Breast epithelium (tissue), 4 donors: ENCODE measurements around the gene GALNT2. TPM values are rescaled to one million over a fixed set of nuclear protein-coding genes. Genes with fewer than 3 reads are reported as not detected.

Experiments
- DNase-seq, 2 donors: peaks; one replicate each; pipeline ENCODE4 v3.0.0-alpha.2; 2019; ENCODE audit warnings: low spot score in 2 of 2
- H3K27ac ChIP-seq, 2 donors: fragments of 200-600 bp; sonication (generic) in 1 of 2; one replicate each; pipeline ENCODE4 v1.5.1; 2016 to 2019; ENCODE audit warnings: mild to moderate bottlenecking in 1 of 2
- H3K27me3 ChIP-seq, 2 donors: fragments of 200-600 bp; sonication (generic) in 1 of 2; one replicate each; pipeline versions ENCODE4 v1.5.1 to v1.6.0; 2017 to 2019; ENCODE audit warnings: control low read depth in 1 of 2, mild to moderate bottlenecking in 1 of 2
- H3K36me3 ChIP-seq: fragments of 200-600 bp; one replicate; pipeline ENCODE4 v1.5.1; 2019
- H3K4me1 ChIP-seq, 2 donors: fragments of 200-600 bp; sonication (generic); one replicate each; pipeline ENCODE4 v1.5.1; 2016 to 2019; ENCODE audit warnings: control low read depth in 1 of 2
- H3K4me3 ChIP-seq, 3 donors: fragments of 200-600 bp; sonication (generic); 1 replicate in 2 of 3; 2 replicates in 1 of 3; pipeline ENCODE4 v1.5.1; 2016 to 2019; ENCODE audit warnings: mild to moderate bottlenecking in 3 of 3, moderate library complexity in 2 of 3
- H3K9me3 ChIP-seq, 2 donors: fragments of 200-600 bp; sonication (generic) in 1 of 2; one replicate each; pipeline ENCODE4 v1.5.1; 2016 to 2019; ENCODE audit warnings: control low read depth in 1 of 2
- POLR2A ChIP-seq: fragments of 450-650 bp; IDR thresholded peaks from one replicate; pipeline ENCODE4 v1.6.1; 2016; ENCODE audit warnings: antibody characterized with exemption, mild to moderate bottlenecking, moderate library complexity
- POLR2AphosphoS5 ChIP-seq, 3 donors: sonication (generic); formaldehyde crosslinking; IDR thresholded peaks; one replicate each; pipeline ENCODE4 v1.6.1; 2017; ENCODE audit warnings: antibody characterized with exemption in 3 of 3
- intact Hi-C: fragments of 100-400 bp; cut with DNase I; formaldehyde crosslinking; loops from one replicate; pipeline ENCODE4 v1.15.1; 2023; ENCODE audit warnings: low total_unique reads
- total RNA-seq, 3 donors: library from RNA; depleted of rRNA; stranded (reverse); fragments of >200 nt; gene quantifications; one replicate each; pipeline ENCODE4 v1.1.0, GENCODE V29; 2016
- TF ChIP-seq, protein P1 (sequence below), 3 donors: fragments of 450-650 bp; IDR thresholded peaks; one replicate each; pipeline ENCODE4 v1.5.1; 2016 to 2017; ENCODE audit warnings: antibody characterized with exemption in 3 of 3, mild to moderate bottlenecking in 3 of 3, moderate library complexity in 3 of 3

The GALNT2 gene
- total RNA-seq, 3 donors from 2014 or later: 27.4 to 53.0 (median 42.6) TPM

DNA sequence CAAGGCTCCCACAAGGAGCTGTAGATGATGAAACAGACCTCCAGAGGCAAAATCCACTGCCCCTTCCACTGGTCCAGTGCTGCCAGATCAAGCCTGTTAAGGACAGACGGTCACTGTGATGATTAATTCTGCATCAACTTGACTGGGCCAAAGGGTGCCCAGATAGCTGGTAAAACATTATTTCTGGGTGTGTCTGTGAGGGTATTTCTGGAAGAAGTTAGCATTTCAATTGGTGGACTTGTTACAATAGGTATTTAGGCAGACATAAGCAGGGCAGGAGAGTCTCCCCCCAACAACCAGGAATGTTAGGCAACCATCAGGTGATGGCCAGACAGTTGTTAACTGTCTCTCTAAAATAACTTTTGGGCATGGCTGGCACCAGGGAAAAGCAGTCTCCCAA is 40.9 kb upstream of the GALNT2 start:
- Histone ChIP-seq H3K4me1 (no peaks in the 10 kb centered on the region), H3K4me3 (no peak overlapping the region), H3K27me3 (no peaks in the 10 kb centered on the region), H3K9me3 (peaks cover 7 to 8% of the 10 kb centered on the region in 2 donors), H3K27ac (no peak overlapping the region), H3K36me3 (no peaks in the 10 kb centered on the region)
- TF ChIP-seq POLR2AphosphoS5 (IDR thresholded peaks at IDR 0.05) (no peak), POLR2A (no peak)
- TF ChIP-seq, protein P1, sequence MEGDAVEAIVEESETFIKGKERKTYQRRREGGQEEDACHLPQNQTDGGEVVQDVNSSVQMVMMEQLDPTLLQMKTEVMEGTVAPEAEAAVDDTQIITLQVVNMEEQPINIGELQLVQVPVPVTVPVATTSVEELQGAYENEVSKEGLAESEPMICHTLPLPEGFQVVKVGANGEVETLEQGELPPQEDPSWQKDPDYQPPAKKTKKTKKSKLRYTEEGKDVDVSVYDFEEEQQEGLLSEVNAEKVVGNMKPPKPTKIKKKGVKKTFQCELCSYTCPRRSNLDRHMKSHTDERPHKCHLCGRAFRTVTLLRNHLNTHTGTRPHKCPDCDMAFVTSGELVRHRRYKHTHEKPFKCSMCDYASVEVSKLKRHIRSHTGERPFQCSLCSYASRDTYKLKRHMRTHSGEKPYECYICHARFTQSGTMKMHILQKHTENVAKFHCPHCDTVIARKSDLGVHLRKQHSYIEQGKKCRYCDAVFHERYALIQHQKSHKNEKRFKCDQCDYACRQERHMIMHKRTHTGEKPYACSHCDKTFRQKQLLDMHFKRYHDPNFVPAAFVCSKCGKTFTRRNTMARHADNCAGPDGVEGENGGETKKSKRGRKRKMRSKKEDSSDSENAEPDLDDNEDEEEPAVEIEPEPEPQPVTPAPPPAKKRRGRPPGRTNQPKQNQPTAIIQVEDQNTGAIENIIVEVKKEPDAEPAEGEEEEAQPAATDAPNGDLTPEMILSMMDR (IDR thresholded peaks at IDR 0.05): no peak
- intact Hi-C loops: no loop called here
- no peak for DNase-seq

- Histone ChIP-seq H3K27me3 (no peaks in the 10 kb centered on the region), H3K36me3 (no peaks in the 10 kb centered on the region), H3K4me1 (no peaks in the 10 kb centered on the region), H3K4me3 (no peak overlapping the region), H3K27ac (no peak overlapping the region), H3K9me3 (peaks cover 7 to 8% of the 10 kb centered on the region in 2 donors)
- DNase-seq: no peak
- TF ChIP-seq POLR2AphosphoS5 (IDR thresholded peaks at IDR 0.05) (no peak), POLR2A (no peak)
- TF ChIP-seq, protein P1 (IDR thresholded peaks at IDR 0.05): no peak
- intact Hi-C loops: no loop called here
Observed at GRCh38 chr1:230026572-230026971, 40.5 kb upstream of the GALNT2 start.

GRCh38 chr1:230028602-230029223 is 38.3 kb upstream of the GALNT2 start:
- no peak for TF ChIP-seq POLR2AphosphoS5 (IDR thresholded peaks at IDR 0.05)
- no peak for TF ChIP-seq POLR2A
- TF ChIP-seq, protein P1 (IDR thresholded peaks at IDR 0.05): no peak
- Histone ChIP-seq H3K9me3 (peaks cover 7 to 8% of the 10 kb centered on the region in 2 donors), H3K27ac (no peak overlapping the region), H3K27me3 (no peaks in the 10 kb centered on the region), H3K4me1 (no peaks in the 10 kb centered on the region), H3K36me3 (no peaks in the 10 kb centered on the region), H3K4me3 (no peak overlapping the region)
- DNase-seq: no peak
- intact Hi-C loops: no loop called here

DNA sequence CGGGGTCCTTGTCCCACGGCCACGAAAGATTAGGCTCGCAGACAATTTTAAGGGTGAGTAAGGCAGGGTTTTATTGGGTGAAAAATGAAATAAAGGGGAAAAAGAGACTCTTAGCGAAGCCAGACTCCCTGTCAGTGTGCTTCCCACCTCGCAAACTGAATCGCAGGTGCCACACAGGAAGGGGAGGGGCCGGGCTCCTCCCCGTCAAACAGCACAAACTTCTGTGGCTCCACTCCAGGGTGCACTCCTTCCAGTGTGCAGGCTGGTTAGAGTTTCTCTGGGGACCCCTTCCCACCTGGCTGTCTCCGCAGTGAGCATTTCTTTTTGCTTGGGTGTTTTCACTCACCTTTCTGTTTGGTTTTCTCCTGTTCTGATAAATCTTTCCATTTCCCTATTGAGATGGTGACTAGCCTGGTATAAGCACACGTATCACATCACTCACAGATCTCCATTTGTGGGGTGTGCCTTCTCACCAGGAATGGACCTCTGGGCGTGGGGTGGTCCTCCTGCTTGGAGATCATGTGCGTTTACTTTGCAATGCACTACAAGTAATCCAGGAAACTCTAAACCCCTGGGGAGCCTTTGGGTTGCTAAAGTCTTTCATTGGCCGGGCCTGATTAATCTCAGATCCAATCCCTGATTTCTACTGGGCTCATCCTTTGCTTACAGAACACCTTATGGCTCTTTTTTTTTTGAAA is 37.6 kb upstream of the GALNT2 start:
- H3K27ac ChIP-seq: no peak overlapping the region
- no peaks in the 10 kb centered on the region for H3K27me3 ChIP-seq
- intact Hi-C loops: no loop called here
- no peak for TF ChIP-seq POLR2AphosphoS5 (IDR thresholded peaks at IDR 0.05)
- TF ChIP-seq, protein P1 (IDR thresholded peaks at IDR 0.05): no peak
- TF ChIP-seq POLR2A: no peak
- H3K4me1 ChIP-seq: no peaks in the 10 kb centered on the region
- no peak for DNase-seq
- H3K4me3 ChIP-seq: no peak overlapping the region
- H3K9me3 ChIP-seq: peaks cover 7 to 8% of the 10 kb centered on the region in 2 donors
- H3K36me3 ChIP-seq: no peaks in the 10 kb centered on the region

- no peak overlapping the region for H3K4me3 ChIP-seq
- no peaks in the 10 kb centered on the region for H3K27me3 ChIP-seq
- peaks cover 7 to 8% of the 10 kb centered on the region in 2 donors for H3K9me3 ChIP-seq
- no peaks in the 10 kb centered on the region for H3K4me1 ChIP-seq
- H3K27ac ChIP-seq: no peak overlapping the region
- intact Hi-C loops: no loop called here
- no peak for DNase-seq
- no peaks in the 10 kb centered on the region for H3K36me3 ChIP-seq
- TF ChIP-seq POLR2AphosphoS5 (IDR thresholded peaks at IDR 0.05) (no peak), POLR2A (no peak)
- TF ChIP-seq, protein P1 (IDR thresholded peaks at IDR 0.05): no peak
Observed at GRCh38 chr1:230030122-230030821, 36.8 kb upstream of the GALNT2 start.
